HG02943 (cell line): ENCODE results near the gene TMEM25.
"Not testable (repeated sequence)": the region's sequence is repeated elsewhere in the genome, so short reads cannot be mapped to it uniquely, and the experiment has no call there.

ENCODE experiments used
- ATAC-seq: cut with Tn5 transposase; IDR thresholded peaks from one replicate; pipeline ENCODE4 v1.9.1; 2021; ENCODE audit warnings: mild to moderate bottlenecking, low read depth, moderate library complexity; ENCODE audit not compliant: unreplicated experiment

TMEM25 gene

GRCh38 chr11:118574636-118575035 lies 43.6 kb downstream of the TMEM25 start:
- ATAC-seq, result no peak

- not testable (repeated sequence) for ATAC-seq
Observed at GRCh38 chr11:118577995-118578394, 47.0 kb downstream of the TMEM25 start.

GRCh38 chr11:118581057-118581456 lies 50.1 kb downstream of the TMEM25 start:
- ATAC-seq, result no peak
